ENCODE results near the gene CBX7.
"Not testable (repeated sequence)": the region's sequence is repeated elsewhere in the genome, so short reads cannot be mapped to it uniquely, and the experiment has no call there.

The CBX7 gene

DNA sequence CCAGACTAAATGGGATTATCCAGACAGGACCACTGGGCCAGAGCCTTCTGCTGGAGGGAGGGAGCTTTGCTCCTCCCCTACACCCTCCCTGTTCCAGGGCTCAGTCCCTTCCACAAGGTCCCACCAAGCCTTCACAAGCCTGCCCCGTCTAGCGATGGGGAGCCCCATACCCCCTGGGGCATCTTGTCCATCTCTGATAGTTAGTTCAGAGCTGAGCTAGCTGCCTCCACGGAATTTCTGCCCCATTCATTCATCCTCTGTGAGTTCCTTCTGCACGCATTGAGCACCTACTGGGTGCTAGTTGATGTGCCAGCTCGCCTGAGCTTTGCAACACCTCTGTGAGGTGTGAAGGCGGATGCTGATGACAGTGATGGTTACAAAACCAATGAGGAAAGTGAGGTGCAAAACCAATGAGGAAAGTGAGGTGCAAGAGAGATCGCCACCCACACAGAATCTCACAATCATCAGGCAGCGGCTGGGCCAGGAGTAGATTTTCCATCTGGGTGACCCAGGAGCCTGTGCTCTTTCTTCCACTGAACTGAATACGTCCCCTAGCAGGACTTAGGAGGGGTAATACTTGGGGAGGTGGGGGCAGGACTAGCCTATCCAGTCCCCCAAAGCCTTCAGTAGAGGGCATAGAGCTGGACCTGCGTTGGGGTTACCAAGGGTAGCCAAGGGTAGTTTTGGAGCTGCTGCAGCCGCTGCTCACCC, 21.5 kb upstream of the CBX7 start:
- DNase-seq, result no peak

DNA sequence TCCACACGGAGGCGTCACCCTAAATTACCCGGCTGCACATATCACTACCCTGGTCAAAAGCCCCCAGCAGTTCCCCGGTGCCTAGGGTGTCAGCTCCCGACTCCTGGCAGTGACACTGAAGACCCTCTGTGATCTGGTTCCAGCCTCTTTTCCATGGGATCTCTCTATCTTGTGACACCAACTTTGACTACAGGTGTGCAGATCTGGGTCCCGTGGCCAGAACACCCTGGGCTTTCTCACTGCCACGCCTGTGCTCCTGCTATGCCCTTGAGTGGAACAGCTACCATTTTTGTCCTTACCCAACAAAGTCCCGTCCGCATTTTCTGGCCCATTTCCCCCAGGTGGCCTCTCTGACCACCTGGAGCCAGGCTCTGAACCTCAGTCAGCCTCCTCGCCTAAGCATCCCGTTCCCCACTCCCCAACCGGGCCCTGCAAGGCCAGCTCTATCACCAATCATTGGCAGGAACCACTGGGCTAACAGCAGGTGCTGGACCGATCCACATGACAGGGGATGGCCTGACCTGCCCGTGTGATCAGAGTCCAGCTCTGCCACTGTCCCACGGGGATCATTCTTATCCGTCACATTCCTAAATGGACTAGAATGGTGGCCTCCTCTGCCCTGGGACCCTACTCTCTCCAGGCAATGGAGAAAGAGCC, 20.7 kb upstream of the CBX7 start:
- no peak for DNase-seq

DNA sequence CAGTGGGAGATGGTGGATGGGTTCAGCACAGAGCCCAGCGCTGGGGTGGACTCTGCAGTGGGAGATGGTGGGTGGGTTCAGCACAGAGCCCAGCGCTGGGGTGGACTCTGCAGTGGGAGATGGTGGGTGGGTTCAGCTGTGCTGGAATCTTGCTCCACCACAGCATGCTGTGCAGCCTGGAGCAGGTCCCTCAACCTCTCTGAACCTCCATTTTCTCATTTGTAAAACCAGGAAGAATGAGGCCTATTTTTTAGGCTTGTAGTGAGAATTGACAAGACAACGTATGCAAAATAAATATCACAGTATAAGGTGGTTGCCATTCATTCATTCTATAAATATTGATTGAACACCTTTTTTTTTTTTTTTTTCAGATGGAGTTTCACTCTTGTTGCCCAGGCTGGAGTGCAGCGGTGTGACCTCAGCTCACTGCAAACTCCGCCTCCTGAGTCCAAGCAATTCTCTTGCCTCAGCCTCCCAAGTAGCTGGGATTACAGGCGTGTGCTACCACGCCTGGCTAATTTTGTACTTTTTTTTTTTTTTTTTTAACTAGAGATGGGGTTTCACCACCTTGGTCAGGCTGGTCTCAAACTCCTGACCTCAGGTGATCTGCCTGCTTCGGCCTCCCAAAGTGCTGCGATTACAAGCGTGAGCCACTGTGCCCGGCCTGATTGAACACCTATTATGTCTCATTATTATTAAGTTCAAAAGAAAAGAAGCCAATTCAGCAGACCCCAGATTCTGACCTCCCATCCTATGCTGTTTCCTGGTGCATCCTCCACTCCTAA, 20.0 kb upstream of the CBX7 start:
- DNase-seq, result not testable (repeated sequence)

DNA sequence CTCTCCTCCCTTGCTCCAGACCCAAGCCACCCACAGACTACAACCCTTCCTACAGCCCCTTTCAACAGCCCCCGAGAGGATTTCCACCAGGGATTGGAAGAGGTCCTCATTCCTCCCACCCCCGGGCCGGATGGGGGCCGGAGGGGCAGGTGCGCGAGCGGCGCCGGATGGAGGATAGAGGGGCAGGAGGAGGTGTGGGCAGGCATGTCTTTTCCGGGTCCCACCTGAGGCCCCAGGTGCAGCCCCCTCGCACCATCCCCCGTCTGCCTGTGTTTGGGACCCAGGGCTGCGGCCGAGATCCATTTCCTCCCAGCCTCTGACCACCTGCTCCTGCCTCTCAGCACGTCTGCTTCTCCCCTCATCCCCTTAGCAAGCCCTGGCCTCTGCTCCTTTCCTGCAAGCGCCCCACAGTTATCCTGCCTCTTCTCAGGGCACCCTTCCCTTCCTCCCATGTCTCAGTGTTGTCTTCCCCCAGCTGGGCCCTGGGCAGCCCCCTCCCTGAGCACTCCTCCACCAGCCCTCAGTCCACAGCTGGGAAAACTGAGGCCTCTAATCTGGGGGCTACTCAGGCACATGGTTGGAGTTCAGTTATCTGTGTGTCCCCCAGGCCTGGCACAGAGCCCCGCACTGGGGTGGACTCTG, 19.3 kb upstream of the CBX7 start:
- no peak for DNase-seq

DNA sequence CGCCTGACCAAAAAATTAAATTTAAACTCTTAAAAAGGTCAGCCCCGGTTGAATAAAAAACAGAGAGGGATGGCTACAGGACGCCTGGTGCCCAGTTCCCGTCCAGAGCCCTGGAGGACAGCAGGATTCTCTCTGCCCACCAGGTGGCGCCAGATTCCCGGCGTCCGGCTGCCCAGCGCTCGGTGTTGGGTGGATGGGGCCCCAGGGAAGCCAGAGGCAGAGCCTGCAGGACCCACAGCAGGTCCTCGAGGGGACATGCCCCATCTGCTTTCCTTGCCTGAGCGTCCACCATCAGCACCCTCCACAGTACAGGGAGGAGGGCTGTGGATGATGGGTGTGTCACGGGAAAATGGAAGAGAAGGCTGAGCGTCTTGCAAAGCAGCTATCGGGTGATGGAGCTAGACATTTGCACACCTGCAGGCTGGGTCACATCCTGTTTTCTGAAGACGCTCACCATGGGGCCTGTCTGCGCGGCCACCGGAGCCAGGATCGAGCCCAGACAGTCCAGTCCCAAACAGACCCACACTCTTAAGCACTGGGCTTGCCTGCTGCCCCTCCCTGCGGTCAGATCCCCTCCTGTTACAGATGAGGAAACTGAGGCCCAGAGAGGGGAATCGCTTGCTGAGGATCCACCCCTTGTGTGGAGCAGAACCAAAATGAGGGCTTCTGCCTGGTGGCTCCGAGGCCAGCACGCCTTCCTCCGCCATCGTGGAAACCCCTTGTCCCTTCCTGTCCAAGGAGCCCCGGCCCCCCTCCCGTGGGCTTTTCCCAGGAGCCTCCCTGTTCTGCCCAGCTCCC, 18.5 kb upstream of the CBX7 start:
- peak; percentile 77 to 80 for DNase-seq

DNA sequence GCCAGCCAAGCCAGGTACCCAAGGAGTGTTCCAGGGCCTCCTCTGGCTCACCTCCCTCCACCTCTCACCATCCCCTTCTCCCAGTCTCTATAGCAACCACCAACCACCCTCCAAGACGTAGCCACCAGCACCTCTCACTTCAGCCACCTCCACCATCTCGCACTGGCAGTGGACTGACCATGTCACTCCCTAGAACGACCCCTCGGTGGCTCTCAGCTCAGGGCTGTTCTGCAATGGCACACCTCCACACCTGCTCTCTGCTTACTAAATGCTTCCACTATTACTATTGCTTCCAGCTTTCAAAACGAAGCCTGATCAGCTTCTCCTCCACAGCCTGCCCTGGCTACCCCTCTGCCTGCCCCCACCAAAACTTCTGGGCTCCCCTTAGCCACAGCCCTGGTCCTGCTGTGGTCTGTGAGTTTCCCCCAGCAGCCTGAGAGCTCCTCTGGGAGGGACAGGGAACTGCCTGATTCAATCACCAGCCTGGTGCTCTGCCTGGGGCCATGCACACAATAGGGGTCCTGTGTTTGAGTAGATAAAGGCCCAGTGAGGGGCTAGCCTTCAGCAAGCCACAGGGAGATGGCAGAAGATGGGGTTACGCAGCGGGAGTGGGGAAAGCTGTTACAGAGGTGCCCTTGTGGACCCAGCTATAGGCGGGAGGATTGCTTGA, 17.5 kb upstream of the CBX7 start:
- DNase-seq, result no peak

DNA sequence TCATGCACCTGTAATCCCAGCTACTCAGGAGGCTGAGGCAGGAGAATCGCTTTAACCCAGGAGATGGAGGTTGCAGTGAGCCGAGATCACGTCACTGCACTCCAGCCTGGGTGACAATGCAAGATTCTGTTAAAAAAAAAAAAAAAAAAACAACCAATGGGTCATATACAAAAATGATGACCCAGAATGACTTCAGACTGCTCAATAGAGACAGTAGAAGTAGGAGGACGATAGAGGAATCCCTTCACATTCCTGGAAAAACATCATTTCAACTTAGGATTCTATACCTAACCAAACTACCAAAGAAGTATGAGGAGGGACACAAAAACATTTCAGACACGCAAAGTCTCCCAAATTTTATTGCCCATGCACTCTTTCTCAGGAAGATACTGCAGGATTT, 14.1 kb upstream of the CBX7 start:
- no peak for DNase-seq

DNA sequence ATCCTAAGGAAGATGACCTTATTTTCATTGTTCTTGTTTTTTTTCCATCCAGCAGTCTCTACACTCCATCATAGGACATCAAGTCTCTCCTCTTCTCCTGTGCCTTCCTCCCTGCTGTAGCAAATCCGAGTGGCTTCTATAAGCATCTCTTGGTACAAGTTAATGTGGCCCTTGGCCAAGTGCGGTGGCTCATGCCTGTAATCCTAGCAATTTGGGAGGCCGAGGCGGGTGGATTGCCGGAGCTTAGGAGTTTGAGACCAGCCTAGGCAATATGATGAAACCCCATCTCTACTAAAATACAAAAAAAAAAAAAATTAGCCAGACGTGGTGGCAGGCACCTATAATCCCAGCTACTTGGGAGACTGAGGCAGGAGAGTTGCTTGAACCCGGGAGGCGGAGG, 3.6 kb upstream of the CBX7 start:
- DNase-seq, result not testable (repeated sequence)

DNA sequence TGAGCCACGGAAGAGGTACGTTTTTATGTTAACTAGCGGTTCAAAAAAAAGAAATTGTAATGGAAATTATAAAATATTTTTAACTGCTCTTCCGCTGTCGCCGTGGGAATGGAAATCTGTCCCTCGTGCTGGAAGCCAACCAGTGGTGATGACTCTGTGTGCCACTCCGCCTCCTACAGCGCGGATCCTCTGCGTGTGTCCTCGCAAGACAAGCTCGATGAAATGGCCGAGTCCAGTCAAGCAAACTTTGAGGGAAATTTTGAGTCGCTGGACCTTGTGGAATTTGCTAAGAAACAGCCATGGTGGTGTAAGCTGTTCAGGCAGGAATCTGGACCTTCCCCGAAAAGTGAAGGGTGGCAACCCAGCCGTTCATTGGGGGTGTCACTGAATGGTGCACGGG, 2.9 kb upstream of the CBX7 start:
- DNase-seq, result no peak

DNA sequence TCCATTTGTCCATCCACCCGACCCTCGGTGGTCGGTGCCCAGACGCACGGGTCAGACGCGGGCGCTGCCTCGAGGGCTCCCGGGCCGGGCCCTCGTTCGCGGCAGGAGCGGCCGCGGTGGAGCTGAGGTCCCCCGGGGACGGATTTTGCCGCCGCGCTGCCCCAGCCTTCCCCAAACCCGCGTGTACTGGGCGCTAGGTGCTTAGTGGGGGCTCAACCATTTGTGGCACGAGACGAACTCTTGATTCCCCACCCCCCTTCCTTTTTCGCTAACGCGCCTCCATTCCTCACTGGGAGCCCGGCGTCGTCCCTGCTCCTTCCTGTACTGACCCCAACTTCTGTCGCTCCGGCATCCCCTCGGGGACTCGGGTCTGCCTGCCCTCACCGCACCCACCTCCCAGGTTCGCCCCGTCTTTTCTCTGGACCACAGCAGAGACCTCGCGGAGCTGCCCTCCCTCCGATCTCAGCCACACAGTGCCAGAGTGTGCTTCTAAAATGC, 789 bp upstream of the CBX7 start:
- no peak for DNase-seq

DNA sequence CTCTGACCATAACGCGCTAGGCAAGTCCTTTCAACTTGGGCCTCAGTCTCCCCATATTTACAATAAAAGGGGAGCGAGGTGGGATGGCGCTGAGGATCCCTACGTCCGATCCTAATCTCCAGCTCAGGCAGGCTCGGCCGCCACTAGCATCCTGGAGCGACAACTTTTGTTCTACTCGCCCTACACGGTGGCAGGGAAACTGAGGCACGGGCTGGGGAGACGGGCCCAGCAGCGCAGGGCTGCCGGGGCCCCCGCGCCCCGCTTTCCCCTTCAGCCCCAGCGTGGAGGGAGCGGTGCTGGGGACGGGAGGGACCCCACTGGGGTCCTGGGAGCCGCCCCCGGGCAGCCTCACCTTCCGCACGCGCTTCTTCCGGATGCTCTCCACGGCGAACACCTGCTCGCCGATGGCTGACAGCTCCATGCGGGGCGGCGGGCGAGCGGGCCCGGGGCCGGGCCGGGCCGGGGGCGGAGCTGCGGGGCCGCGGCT, 413 bp downstream of the CBX7 start:
- DNase-seq, result no peak

DNA sequence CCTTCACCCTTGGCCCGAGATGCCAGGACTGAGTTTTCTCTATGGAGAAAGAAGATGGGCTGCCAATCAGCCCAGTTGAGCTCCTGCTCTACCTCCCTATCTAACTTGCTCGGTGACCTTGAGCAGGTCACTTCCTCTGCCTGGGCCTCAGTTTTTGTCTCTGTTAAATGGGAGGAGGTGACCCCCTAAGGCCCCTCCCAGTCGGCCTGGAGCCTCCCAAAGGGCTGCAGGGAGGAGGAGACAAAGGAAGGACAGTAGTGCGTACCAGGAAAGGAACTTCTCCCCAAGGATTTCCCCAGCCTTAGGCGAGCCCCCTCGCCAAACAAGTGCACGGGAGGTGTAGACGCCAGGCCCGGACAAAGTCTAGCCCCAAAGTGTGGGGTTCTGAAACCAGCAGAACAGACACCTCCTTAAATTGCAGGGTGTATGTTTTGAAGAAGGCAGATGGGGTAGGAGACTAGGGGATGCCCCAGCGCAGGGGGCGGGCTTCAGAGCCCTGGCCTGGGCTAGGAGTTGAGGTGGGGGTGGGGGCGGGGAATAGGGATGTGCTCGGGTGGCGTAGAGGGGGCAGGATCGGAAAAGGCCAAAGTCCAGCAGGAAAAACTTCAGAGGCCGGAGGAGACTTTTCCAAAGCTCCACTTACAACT, 1.0 kb downstream of the CBX7 start:
- no peak for DNase-seq

DNA sequence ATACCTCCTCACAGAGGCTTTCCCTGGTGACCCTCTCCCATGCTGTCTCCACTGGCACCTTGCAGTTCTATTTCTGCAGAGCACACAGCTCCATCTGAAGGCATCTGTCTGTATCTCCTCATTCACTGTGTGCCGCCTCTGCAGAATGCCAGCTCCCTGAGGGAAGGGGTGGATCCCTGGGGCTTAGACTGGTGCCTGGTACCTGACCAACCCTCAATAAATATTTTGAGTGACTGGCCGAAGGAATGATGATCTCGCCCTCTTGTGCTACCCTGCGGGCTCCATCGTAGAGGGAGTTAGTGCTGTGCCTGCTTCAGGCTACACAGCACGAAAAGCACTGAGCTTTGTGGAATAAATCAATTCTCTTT, 1.6 kb downstream of the CBX7 start:
- DNase-seq, result no peak

DNA sequence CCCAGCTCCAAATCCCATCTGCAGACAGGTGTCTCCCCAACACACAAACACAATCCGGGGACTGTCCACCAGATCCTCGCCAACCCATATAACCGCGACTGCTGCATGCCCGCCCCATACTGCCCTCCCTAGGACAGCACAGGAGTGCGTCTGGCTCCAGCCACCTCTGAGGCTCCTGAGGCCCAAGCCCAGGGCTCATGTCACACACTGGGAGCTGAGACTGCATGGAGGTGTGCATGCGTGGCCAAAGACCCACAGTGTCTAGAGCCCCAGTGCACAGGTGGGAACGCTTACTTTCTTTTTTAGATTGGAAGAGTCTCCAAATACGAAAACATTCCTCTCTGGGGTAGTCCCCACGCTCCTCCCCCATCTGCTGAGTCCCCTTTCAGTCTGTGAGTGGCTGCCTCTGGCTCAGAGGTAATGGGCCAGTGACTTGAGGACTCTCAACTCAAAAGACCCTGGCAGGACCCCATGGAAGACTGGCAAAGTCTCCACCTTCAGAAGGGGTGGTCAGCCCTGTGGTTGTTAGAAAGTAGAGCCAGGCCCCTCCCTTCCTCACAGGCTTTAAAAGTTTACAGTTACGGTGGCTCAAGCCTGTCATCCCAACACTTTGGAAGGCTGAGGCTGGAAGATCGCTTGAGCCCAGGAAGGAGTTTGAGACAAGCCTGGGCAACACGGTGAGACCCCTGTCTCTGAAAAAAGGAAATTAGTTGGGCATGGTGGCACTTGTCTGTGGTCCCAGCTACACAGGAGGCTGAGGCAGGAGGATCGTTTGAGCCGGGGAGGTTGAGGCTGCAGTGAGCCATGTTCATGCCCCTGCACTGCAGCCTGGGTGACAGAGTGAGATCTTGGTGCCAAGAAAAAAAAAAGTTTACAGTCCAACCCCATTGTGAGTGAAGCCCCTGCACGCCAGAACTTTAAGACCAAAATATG, 2.3 kb downstream of the CBX7 start:
- no peak for DNase-seq

DNA sequence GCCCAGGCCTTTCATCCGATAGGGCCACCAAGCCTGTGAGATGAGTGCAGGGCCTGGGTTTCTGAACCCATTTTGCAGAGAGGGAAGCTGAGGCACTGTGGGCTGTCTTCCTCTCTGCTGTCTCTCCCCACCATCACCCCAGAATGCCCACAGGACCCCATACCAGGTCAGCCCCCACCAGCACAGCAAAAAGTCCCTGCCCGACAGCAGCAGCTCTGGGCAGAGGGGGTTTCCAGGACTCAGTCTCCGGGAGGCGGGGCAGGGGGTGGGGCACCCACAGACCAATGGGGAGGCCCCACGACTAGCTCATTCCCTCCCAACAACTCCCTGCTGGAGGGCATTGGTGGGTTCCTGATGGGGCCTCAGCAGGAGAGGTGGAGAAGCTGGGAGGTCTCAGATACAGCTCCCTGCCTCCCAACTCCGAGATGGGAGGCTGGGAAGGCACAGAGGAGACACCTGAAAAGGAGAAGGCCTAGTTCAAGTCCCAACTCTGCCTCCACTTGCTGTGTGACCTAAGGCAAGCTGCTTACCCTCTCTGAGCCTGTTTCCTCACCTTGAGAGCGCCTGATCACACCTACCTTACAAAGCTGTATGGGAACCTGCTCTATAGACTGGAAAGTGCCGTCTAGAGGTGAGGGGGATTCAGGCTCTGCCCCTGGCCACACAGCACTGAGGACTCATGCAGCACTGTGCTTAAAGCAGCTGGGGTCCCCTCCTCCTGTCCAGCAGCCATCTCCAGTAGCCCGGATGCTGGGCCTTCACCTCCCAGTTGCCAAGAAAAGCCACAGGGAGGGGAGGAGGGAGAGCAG, 3.5 kb downstream of the CBX7 start:
- peak; percentile 67 for DNase-seq

DNA sequence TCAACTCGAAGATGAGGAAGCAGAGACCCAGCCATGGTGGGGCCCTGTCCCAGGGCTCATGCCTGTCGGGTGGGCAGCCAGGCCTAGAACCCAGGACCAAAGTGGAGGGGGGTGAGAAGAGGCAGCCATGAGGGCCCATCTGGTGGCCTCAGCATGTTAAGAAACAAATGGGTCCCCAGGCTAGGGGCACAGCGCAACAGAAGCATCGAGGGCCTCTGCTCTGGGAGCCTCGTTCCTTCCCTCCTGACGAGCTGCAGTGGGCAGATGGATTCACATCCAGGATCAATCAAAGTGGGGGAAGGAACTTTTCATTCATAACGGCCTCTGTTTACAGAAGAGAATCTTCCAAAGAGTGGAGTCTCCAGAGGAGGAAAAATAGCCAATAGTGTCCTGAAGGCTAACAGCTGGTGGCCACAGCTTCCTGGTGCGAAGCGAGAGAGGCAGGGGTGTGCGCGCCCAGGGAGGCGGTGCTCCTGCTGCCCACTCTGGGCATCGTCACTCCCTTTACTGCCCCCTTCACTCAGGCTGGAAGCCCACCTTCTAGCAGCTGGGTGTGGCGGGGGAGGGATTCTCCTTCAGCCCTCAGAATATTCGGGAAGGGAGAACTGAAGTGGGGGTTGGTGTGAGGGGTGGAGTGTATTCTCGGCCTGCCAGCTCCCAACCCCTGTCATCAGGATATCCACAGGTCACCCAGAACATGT, 4.3 kb downstream of the CBX7 start:
- no peak for DNase-seq

DNA sequence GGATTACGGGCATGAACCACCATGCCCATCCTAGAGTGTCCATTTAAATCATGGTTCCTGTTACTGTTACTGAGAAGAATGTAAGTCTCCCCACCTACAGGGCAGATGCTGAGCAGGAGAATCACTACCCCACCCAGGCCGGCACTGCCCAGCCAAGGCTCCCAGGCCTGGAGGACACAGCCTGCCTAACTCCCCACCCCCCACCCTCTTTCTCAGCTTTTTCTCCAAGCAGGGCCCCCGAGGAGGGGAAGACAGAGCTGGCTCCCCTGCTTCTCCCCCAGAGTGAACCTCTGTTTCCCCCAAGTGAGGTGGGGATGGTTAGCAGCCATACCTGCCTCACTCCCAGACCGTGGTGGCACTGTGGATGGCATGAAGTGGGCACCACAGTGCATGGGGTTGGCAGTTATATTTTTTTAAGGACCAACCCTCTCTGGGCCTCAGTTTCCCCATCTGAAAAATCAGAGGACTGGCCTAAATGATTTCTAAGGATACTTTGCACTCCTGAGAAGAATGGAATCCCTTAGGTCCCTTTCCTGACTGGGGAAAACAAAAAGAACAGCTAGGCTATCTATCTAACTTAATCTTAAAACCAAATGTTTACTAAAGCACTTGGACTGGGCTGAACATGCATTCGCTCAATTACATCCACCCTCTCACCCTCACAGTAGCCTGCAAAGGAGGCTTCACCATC, 5.0 kb downstream of the CBX7 start:
- no peak for DNase-seq

Measured in activated CD4-positive, alpha-beta T cell treated with anti-CD3 and anti-CD28 coated beads, Interleukin-2, amount 50 U/mL, for 4 hours (primary cell).